HG02678 (cell line): ENCODE measurements around the gene MT1B.
"Not testable (repeated sequence)": the region's sequence is repeated elsewhere in the genome, so short reads cannot be mapped to it uniquely, and the experiment has no call there.

ENCODE experiments used
- ATAC-seq: cut with Tn5 transposase; IDR thresholded peaks from one replicate; pipeline ENCODE4 v1.9.1; 2021; ENCODE audit warnings: mild to moderate bottlenecking, moderate library complexity; ENCODE audit not compliant: unreplicated experiment

The MT1B gene

GRCh38 chr16:56665286-56666261, 13.9 kb downstream of the MT1B start:
- not testable (repeated sequence) for ATAC-seq

- ATAC-seq = no peak
Observed at GRCh38 chr16:56667581-56668571, 16.2 kb downstream of the MT1B start, which contains the start of gene MT1G. Gene MT1G, minus strand, starts transcription at chr16:56668065. Its CDS starts 72 bp downstream, at chr16:56667993.

- ATAC-seq = no peak
Observed at GRCh38 chr16:56669005-56669839, 17.5 kb downstream of the MT1B start, which contains the start of gene MT1H. Gene MT1H, plus strand, starts transcription at chr16:56669814. Its CDS starts 71 bp downstream, at chr16:56669885.

- no peak for ATAC-seq
Observed at GRCh38 chr16:56669840-56670619, 18.3 kb downstream of the MT1B start.

DNA sequence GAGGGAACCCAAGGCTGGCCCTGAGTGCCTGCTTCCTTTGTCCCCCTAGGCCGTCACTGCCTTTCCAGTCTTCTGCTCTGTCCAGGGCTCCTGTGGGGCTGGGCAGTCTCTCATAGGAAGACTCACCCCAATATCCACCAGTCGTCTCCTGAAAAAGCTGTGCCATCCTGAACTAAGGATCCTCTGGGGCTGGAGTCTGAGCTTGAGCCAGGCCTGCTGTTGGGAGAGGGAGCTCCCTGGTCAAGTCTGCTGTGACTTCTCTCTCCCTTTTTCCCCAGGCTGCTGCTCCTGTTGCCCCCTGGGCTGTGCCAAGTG, 18.9 kb downstream of the MT1B start:
- no peak for ATAC-seq

GRCh38 chr16:56671691-56672090, 20.0 kb downstream of the MT1B start:
- not testable (repeated sequence) for ATAC-seq

GRCh38 chr16:56672171-56672570, 20.5 kb downstream of the MT1B start:
- not testable (repeated sequence) for ATAC-seq

DNA sequence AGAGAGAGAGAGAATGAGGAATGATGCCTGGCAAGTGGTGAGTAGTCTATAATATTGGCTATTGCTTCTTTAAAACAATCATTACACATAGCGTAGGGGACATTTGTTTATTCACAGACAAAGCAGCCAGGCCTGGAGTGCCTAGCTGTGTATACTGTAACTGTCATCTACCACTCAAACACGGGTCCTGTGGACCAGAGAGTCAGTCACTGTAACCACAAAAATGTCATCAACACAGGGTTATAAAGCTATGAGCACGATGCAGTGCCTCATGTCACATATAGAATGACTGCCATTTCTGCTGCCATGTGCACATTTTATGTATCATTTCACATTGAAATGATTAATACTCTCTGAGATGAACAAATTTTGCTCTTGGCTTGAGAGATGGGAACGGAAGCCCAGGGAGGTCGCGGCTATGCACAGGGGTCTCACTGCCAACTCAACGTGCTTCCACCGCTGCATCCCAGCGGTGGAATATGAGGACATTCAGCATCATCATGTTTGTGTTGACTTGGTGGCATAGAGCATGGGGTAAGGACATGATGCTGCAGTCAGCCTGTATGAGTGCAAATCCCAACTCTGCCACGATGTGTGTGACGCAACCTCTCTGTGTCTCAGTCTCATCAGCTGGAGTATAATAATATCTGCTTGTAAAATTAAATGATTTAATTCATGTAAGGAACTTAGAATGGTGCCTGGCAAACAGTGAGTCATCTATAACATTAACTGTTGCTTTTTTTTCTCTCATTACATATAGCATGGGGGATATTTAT, 21.3 kb downstream of the MT1B start:
- ATAC-seq = no peak

- ATAC-seq = no peak
Observed at GRCh38 chr16:56673921-56674320, 22.2 kb downstream of the MT1B start.

DNA sequence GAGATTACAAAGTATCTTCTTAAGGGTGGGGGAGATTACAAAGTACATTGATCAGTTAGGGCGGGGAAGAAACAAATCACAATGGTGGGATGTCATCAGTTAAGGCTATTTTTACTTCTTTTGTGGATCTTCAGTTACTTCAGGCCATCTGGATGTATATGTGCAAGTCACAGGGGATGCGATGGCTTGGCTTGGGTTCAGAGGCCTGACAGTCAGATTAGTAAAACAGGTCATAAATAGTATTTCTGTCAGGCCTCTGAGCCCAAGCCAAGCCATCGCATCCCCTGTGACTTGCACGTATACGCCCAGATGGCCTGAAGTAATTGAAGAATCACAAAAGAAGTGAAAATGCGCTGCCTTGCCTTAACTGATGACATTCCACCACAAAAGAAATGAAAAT, 22.9 kb downstream of the MT1B start:
- not testable (repeated sequence) for ATAC-seq

- ATAC-seq = no peak
Observed at GRCh38 chr16:56675685-56676210, 24.1 kb downstream of the MT1B start.

DNA sequence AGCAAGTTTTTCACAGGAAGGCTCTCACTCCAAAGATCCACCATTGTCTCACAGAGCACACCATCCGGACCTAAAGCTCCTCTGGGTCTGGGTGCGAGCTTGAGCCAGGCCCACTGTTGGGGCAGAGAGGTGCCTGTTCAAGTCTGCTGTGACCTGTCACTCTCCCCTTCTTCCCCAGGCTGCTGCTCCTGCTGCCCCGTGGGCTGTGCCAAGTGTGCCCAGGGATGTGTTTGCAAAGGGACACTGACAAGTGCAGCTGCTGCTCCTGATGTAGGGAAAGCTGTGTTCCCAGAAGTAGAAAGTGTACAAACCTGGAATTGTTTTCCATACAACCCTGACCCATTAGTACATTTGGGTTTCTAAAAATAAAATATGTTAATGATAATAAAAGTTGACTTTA, 25.8 kb downstream of the MT1B start:
- ATAC-seq = no peak

GRCh38 chr16:56679078-56679730, 27.5 kb downstream of the MT1B start:
- ATAC-seq = no peak

DNA sequence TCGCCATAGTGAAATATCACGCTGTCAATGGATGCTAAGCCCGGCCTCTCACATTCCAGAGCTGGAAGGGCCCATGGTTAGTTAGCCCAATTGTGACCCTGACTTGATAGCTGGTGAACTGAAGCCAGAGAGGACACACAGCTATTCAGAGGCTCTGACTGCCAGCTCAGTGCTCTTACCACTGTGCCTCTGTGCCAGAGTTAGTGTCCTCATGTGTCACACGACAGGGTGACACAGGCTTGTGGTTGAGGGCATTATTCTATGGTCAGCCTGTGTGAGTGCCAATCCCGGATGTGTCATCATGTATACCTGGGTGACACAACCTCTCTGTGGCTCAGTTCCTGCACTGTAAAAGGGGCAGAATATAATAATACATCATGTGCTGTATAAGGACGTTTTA, 28.1 kb downstream of the MT1B start:
- no peak for ATAC-seq

- peak; percentile 99 for ATAC-seq
Observed at GRCh38 chr16:56681939-56682702, 30.4 kb downstream of the MT1B start, which contains the start of gene MT1X. Gene MT1X, plus strand, starts transcription at chr16:56682470. Its CDS starts 71 bp downstream, at chr16:56682541.

DNA sequence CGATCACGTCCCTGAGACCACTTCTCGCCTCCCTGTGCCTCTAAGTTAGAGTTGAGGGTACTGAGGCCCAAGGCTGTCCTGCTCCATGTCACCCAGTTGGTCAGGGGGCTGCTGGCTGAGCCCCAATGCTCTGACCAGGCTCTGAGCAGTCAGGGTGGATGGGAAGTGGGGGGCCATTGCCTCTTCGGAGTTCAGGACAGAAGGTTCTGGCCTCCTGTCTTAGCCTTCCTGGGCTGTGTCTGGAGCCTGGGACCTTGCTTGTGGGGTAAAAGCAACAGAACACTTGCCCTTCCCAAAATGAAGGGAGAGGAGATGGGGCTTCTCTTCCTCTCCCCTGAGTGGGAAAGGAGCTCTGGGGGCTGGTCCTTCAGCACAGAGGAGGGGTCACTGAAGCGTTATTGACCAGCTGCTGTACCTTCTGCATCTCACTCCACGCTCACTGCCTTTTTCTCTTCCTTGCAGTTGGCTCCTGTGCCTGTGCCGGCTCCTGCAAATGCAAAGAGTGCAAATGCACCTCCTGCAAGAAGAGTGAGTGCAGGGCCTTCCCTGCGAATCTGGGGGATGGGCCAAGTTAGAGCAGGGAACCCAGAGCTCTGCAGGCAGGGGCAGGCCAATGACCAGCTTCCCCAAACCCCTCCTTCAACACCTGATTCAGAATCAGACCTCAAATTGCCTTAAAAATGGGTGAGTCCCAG, 31.2 kb downstream of the MT1B start:
- no peak for ATAC-seq
